Breast epithelium (tissue), 4 donors: ENCODE measurements around the gene MMD2. TPM values are rescaled to one million over a fixed set of nuclear protein-coding genes. Genes with fewer than 3 reads are reported as not detected.

Source experiments
- DNase-seq, 2 donors: peaks; one replicate each; pipeline ENCODE4 v3.0.0-alpha.2; 2019; ENCODE audit warnings: low spot score in 2 of 2
- H3K27ac ChIP-seq, 2 donors: fragments of 200-600 bp; sonication (generic) in 1 of 2; one replicate each; pipeline ENCODE4 v1.5.1; 2016 to 2019; ENCODE audit warnings: mild to moderate bottlenecking in 1 of 2
- H3K27me3 ChIP-seq, 2 donors: fragments of 200-600 bp; sonication (generic) in 1 of 2; one replicate each; pipeline versions ENCODE4 v1.5.1 to v1.6.0; 2017 to 2019; ENCODE audit warnings: control low read depth in 1 of 2, mild to moderate bottlenecking in 1 of 2
- H3K36me3 ChIP-seq: fragments of 200-600 bp; one replicate; pipeline ENCODE4 v1.5.1; 2019
- H3K4me1 ChIP-seq, 2 donors: fragments of 200-600 bp; sonication (generic); one replicate each; pipeline ENCODE4 v1.5.1; 2016 to 2019; ENCODE audit warnings: control low read depth in 1 of 2
- H3K4me3 ChIP-seq, 3 donors: fragments of 200-600 bp; sonication (generic); 1 replicate in 2 of 3; 2 replicates in 1 of 3; pipeline ENCODE4 v1.5.1; 2016 to 2019; ENCODE audit warnings: mild to moderate bottlenecking in 3 of 3, moderate library complexity in 2 of 3
- H3K9me3 ChIP-seq, 2 donors: fragments of 200-600 bp; sonication (generic) in 1 of 2; one replicate each; pipeline ENCODE4 v1.5.1; 2016 to 2019; ENCODE audit warnings: control low read depth in 1 of 2
- CTCF ChIP-seq, 3 donors: fragments of 450-650 bp; IDR thresholded peaks; one replicate each; pipeline ENCODE4 v1.5.1; 2016 to 2017; ENCODE audit warnings: antibody characterized with exemption in 3 of 3, mild to moderate bottlenecking in 3 of 3, moderate library complexity in 3 of 3
- POLR2A ChIP-seq: fragments of 450-650 bp; IDR thresholded peaks from one replicate; pipeline ENCODE4 v1.6.1; 2016; ENCODE audit warnings: antibody characterized with exemption, mild to moderate bottlenecking, moderate library complexity
- POLR2AphosphoS5 ChIP-seq, 3 donors: sonication (generic); formaldehyde crosslinking; IDR thresholded peaks; one replicate each; pipeline ENCODE4 v1.6.1; 2017; ENCODE audit warnings: antibody characterized with exemption in 3 of 3
- intact Hi-C: fragments of 100-400 bp; cut with DNase I; formaldehyde crosslinking; loops from one replicate; pipeline ENCODE4 v1.15.1; 2023; ENCODE audit warnings: low total_unique reads
- total RNA-seq, 3 donors: library from RNA; depleted of rRNA; stranded (reverse); fragments of >200 nt; gene quantifications; one replicate each; pipeline ENCODE4 v1.1.0, GENCODE V29; 2016

Gene MMD2
- total RNA-seq, 3 donors from 2014 or later: not detected

- TF ChIP-seq POLR2AphosphoS5 (IDR thresholded peaks at IDR 0.05) (no peak), CTCF (IDR thresholded peaks at IDR 0.05) (no peak), POLR2A (no peak)
- H3K27me3 ChIP-seq: peaks cover 2 to 14% of the 10 kb centered on the region in 2 donors
- H3K27ac ChIP-seq: no peak overlapping the region
- no peak for DNase-seq
- intact Hi-C loops: no loop called here
- no peaks in the 10 kb centered on the region for H3K36me3 ChIP-seq
- H3K4me3 ChIP-seq: no peak overlapping the region
- no peaks in the 10 kb centered on the region for H3K4me1 ChIP-seq
- no peaks in the 10 kb centered on the region for H3K9me3 ChIP-seq
These were observed 30.5 kb downstream of the MMD2 start for GRCh38 chr7:4928445-4928844.

GRCh38 chr7:4919969-4920766 is 38.8 kb downstream of the MMD2 start:
- H3K9me3 ChIP-seq: peaks cover 6 to 8% of the 10 kb centered on the region in 2 donors
- H3K4me1 ChIP-seq: no peaks in the 10 kb centered on the region
- no peaks in the 10 kb centered on the region for H3K36me3 ChIP-seq
- no peak overlapping the region for H3K4me3 ChIP-seq
- TF ChIP-seq CTCF (IDR thresholded peaks at IDR 0.05): no peak
- H3K27ac ChIP-seq: no peak overlapping the region
- H3K27me3 ChIP-seq: no peaks in the 10 kb centered on the region
- DNase-seq: no peak
- intact Hi-C loops: no loop called here

- H3K9me3 ChIP-seq: peaks cover 6 to 8% of the 10 kb centered on the region in 2 donors
- TF ChIP-seq POLR2A (no peak), POLR2AphosphoS5 (IDR thresholded peaks at IDR 0.05) (no peak), CTCF (IDR thresholded peaks at IDR 0.05) (no peak)
- DNase-seq: no peak
- no peaks in the 10 kb centered on the region for H3K4me1 ChIP-seq
- no peaks in the 10 kb centered on the region for H3K36me3 ChIP-seq
- H3K4me3 ChIP-seq: no peak overlapping the region
- intact Hi-C loops: no loop called here
- H3K27ac ChIP-seq: no peak overlapping the region
- no peaks in the 10 kb centered on the region for H3K27me3 ChIP-seq
These were observed 42.9 kb downstream of the MMD2 start for GRCh38 chr7:4916113-4916512.

- no peak for TF ChIP-seq POLR2A
- TF ChIP-seq CTCF (IDR thresholded peaks at IDR 0.05): no peak
- TF ChIP-seq POLR2AphosphoS5 (IDR thresholded peaks at IDR 0.05): no peak
- intact Hi-C loops: no loop called here
These were observed 47.7 kb downstream of the MMD2 start for GRCh38 chr7:4911111-4911828.

GRCh38 chr7:4906682-4907081 is 52.3 kb downstream of the MMD2 start:
- TF ChIP-seq CTCF (IDR thresholded peaks at IDR 0.05) (no peak), POLR2AphosphoS5 (IDR thresholded peaks at IDR 0.05) (no peak), POLR2A (no peak)
- intact Hi-C loops: no loop called here
- Histone ChIP-seq H3K9me3 (no peaks in the 10 kb centered on the region), H3K27me3 (peaks cover 0 to 17% of the 10 kb centered on the region in 2 donors), H3K27ac (no peak overlapping the region), H3K4me1 (no peaks in the 10 kb centered on the region), H3K4me3 (no peak overlapping the region), H3K36me3 (no peaks in the 10 kb centered on the region)
- DNase-seq: no peak

More at GRCh38 chr7:4911111-4911828, 47.7 kb downstream of the MMD2 start:
- Histone ChIP-seq H3K4me3 (no peak overlapping the region), H3K4me1 (no peaks in the 10 kb centered on the region), H3K9me3 (no peaks in the 10 kb centered on the region), H3K27me3 (no peaks in the 10 kb centered on the region), H3K27ac (no peak overlapping the region), H3K36me3 (no peaks in the 10 kb centered on the region)
- no peak for DNase-seq
